ENCODE results near the gene NRCAM. TPM values are rescaled to one million over a fixed set of nuclear protein-coding genes. Genes with fewer than 3 reads are reported as not detected.
"Not testable (repeated sequence)": the region's sequence is repeated elsewhere in the genome, so short reads cannot be mapped to it uniquely, and the experiment has no call there.

Gene NRCAM
- 0.07 TPM for polyA plus RNA-seq (2013, experiment 1 of 2)
- 0.08 TPM for polyA plus RNA-seq (2013, experiment 2 of 2)

- under 1% methylated on average over 60 of the region's 81 CpGs for WGBS
These were observed at the start of gene NRCAM for GRCh38 chr7:108455998-108456677. NRCAM (minus strand) TSS chr7:108456436; CDS start chr7:108240064, 216,372 bp downstream.

DNA sequence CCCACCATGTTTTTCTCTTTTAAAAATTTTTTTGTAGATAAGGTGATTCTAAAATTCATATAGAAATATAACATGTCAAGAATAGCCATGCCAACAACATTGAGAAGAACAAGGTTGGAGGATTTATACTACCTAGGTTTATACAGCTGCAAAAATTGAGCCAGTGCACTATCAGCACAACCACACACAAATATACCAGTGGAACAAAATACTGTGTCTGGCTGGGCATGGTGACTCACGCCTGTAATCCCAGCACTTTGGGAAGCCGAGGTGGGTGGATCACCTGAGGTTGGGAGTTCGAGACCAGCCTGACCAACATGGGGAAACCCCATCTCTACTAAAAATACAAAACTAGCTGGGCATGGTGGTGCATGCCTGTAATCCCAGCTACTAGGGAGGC is 48.3 kb upstream of the NRCAM start:
- H4K91ac ChIP-seq (ENCODE audit: low read length); H4K8ac ChIP-seq (ENCODE audit: low read length); H3K14ac ChIP-seq (ENCODE audit: low read length in 2 of 2); H3K79me1 ChIP-seq (replicated peaks; ENCODE audit: low read length, poor library complexity, severe bottlenecking); H3K27ac ChIP-seq (ENCODE audit: low read length, poor library complexity, severe bottlenecking); H3K4me1 ChIP-seq (ENCODE audit: control insufficient read depth, insufficient read depth, low read depth, low read length); H2AFZ ChIP-seq (ENCODE audit: low read depth, low read length); DNase-seq; H3K4me2 ChIP-seq (ENCODE audit: low read length, poor library complexity, severe bottlenecking); H2BK15ac ChIP-seq (ENCODE audit: low read depth, poor library complexity, severe bottlenecking); H3K18ac ChIP-seq (ENCODE audit: low read depth in 1 of 2, low read length in 2 of 2); H3K9me3 ChIP-seq (ENCODE audit: control insufficient read depth, low read length); H3K4ac ChIP-seq (ENCODE audit: low read depth in 1 of 2, low read length in 2 of 2); H3K9ac ChIP-seq (ENCODE audit: low read length); H2BK5ac ChIP-seq (ENCODE audit: low read depth, low read length, poor library complexity, severe bottlenecking); H2AK5ac ChIP-seq (ENCODE audit: low read length, severe bottlenecking); H3K23ac ChIP-seq (ENCODE audit: low read length in 2 of 2); H2BK12ac ChIP-seq (ENCODE audit: low read length in 2 of 2); H3K27me3 ChIP-seq (ENCODE audit: control insufficient read depth in 1 of 2, insufficient read depth in 1 of 2, low read length in 2 of 2); H2BK120ac ChIP-seq (ENCODE audit: low read depth, low read length); H3K4me3 ChIP-seq (ENCODE audit: insufficient read depth in 1 of 2, low read depth in 1 of 2, low read length in 2 of 2): not testable (repeated sequence)
- H3K36me3 ChIP-seq (ENCODE audit: control insufficient read depth in 1 of 2, insufficient read depth in 2 of 2, low read depth in 1 of 2, low read length in 2 of 2): peaks cover 6 to 27% of the 10 kb centered on the region in 2 experiments
- 90% methylated on average over 2 of the region's 3 CpGs for WGBS

More at GRCh38 chr7:108455998-108456677, at the start of gene NRCAM:
- no peak within 1 kb of the TSS for H2BK15ac ChIP-seq (ENCODE audit: low read depth, poor library complexity, severe bottlenecking)
- no peak within 1 kb of the TSS for H4K8ac ChIP-seq (ENCODE audit: low read length)
- peak within 1 kb of the TSS; percentile 87 for H3K4me2 ChIP-seq (ENCODE audit: low read length, poor library complexity, severe bottlenecking)
- no peak within 1 kb of the TSS for H2BK12ac ChIP-seq (ENCODE audit: low read length in 2 of 2)
- H3K79me1 ChIP-seq (replicated peaks; ENCODE audit: low read length, poor library complexity, severe bottlenecking): no peaks in the 10 kb centered on the region
- no peaks in the 10 kb centered on the region for H3K36me3 ChIP-seq (ENCODE audit: control insufficient read depth in 1 of 2, insufficient read depth in 2 of 2, low read depth in 1 of 2, low read length in 2 of 2)
- H3K27me3 ChIP-seq (ENCODE audit: control insufficient read depth in 1 of 2, insufficient read depth in 1 of 2, low read length in 2 of 2): peaks cover 52 to 57% of the 10 kb centered on the region in 2 experiments
- peak; percentile 39 for DNase-seq
- H3K27ac ChIP-seq (ENCODE audit: low read length, poor library complexity, severe bottlenecking): no peak within 1 kb of the TSS
- no peak within 1 kb of the TSS for H4K91ac ChIP-seq (ENCODE audit: low read length)
- H2AK5ac ChIP-seq (ENCODE audit: low read length, severe bottlenecking): no peak within 1 kb of the TSS
- peak within 1 kb of the TSS; percentile 10 for H2AFZ ChIP-seq (ENCODE audit: low read depth, low read length)
- H3K4me3 ChIP-seq (ENCODE audit: insufficient read depth in 1 of 2, low read depth in 1 of 2, low read length in 2 of 2): peak within 1 kb of the TSS; percentile 52 to 78
- no peak within 1 kb of the TSS for H2BK5ac ChIP-seq (ENCODE audit: low read depth, low read length, poor library complexity, severe bottlenecking)
- H2BK120ac ChIP-seq (ENCODE audit: low read depth, low read length): no peak within 1 kb of the TSS
- peaks cover 21% of the 10 kb centered on the region for H3K4me1 ChIP-seq (ENCODE audit: control insufficient read depth, insufficient read depth, low read depth, low read length)
- H3K18ac ChIP-seq (ENCODE audit: low read depth in 1 of 2, low read length in 2 of 2): no peak within 1 kb of the TSS
- no peak within 1 kb of the TSS for H3K4ac ChIP-seq (ENCODE audit: low read depth in 1 of 2, low read length in 2 of 2)
- no peak within 1 kb of the TSS for H3K23ac ChIP-seq (ENCODE audit: low read length in 2 of 2)
- H3K9ac ChIP-seq (ENCODE audit: low read length): no peak within 1 kb of the TSS
- no peaks in the 10 kb centered on the region for H3K9me3 ChIP-seq (ENCODE audit: control insufficient read depth, low read length)
- H3K14ac ChIP-seq (ENCODE audit: low read length in 2 of 2): no peak within 1 kb of the TSS

GRCh38 chr7:108503112-108504026 is 47.1 kb upstream of the NRCAM start:
- Histone ChIP-seq H4K91ac (ENCODE audit: low read length) (no peak overlapping the region), H2BK5ac (ENCODE audit: low read depth, low read length, poor library complexity, severe bottlenecking) (no peak overlapping the region), H2BK120ac (ENCODE audit: low read depth, low read length) (no peak overlapping the region), H3K4me2 (ENCODE audit: low read length, poor library complexity, severe bottlenecking) (no peak overlapping the region), H3K9ac (ENCODE audit: low read length) (peak overlapping the region; percentile 19), H3K27me3 (ENCODE audit: control insufficient read depth in 1 of 2, insufficient read depth in 1 of 2, low read length in 2 of 2) (no peaks in the 10 kb centered on the region), H3K23ac (ENCODE audit: low read length in 2 of 2) (no peak overlapping the region), H3K27ac (ENCODE audit: low read length, poor library complexity, severe bottlenecking) (peak overlapping the region; percentile 29), H3K4ac (ENCODE audit: low read depth in 1 of 2, low read length in 2 of 2) (no peak overlapping the region), H3K36me3 (ENCODE audit: control insufficient read depth in 1 of 2, insufficient read depth in 2 of 2, low read depth in 1 of 2, low read length in 2 of 2) (peaks cover 6 to 39% of the 10 kb centered on the region in 2 experiments), H2BK15ac (ENCODE audit: low read depth, poor library complexity, severe bottlenecking) (no peak overlapping the region), H3K18ac (ENCODE audit: low read depth in 1 of 2, low read length in 2 of 2) (no peak overlapping the region), H3K9me3 (ENCODE audit: control insufficient read depth, low read length) (no peaks in the 10 kb centered on the region), H3K14ac (ENCODE audit: low read length in 2 of 2) (no peak overlapping the region), H2AFZ (ENCODE audit: low read depth, low read length) (no peak overlapping the region), H3K4me1 (ENCODE audit: control insufficient read depth, insufficient read depth, low read depth, low read length) (no peaks in the 10 kb centered on the region), H2AK5ac (ENCODE audit: low read length, severe bottlenecking) (no peak overlapping the region), H4K8ac (ENCODE audit: low read length) (no peak overlapping the region), H2BK12ac (ENCODE audit: low read length in 2 of 2) (no peak overlapping the region), H3K79me1 (replicated peaks; ENCODE audit: low read length, poor library complexity, severe bottlenecking) (peaks cover 5% of the 10 kb centered on the region), H3K4me3 (ENCODE audit: insufficient read depth in 1 of 2, low read depth in 1 of 2, low read length in 2 of 2) (peak overlapping the region in 1 of 2 experiments; percentile 4)
- no peak for DNase-seq
- 92% methylated on average over 3 of the region's 5 CpGs for WGBS

GRCh38 chr7:108499566-108499965 is 43.3 kb upstream of the NRCAM start:
- Histone ChIP-seq H3K23ac (ENCODE audit: low read length in 2 of 2) (no peak overlapping the region), H2AK5ac (ENCODE audit: low read length, severe bottlenecking) (no peak overlapping the region)
- 93% methylated on average over 1 of the region's 1 CpG for WGBS

More at GRCh38 chr7:108499566-108499965, 43.3 kb upstream of the NRCAM start:
- Histone ChIP-seq H3K4me1 (ENCODE audit: control insufficient read depth, insufficient read depth, low read depth, low read length) (no peaks in the 10 kb centered on the region), H4K8ac (ENCODE audit: low read length) (no peak overlapping the region), H3K9ac (ENCODE audit: low read length) (no peak overlapping the region), H3K4me2 (ENCODE audit: low read length, poor library complexity, severe bottlenecking) (no peak overlapping the region), H2BK120ac (ENCODE audit: low read depth, low read length) (no peak overlapping the region), H3K9me3 (ENCODE audit: control insufficient read depth, low read length) (no peaks in the 10 kb centered on the region), H3K27ac (ENCODE audit: low read length, poor library complexity, severe bottlenecking) (no peak overlapping the region), H4K91ac (ENCODE audit: low read length) (no peak overlapping the region), H2AFZ (ENCODE audit: low read depth, low read length) (no peak overlapping the region), H3K36me3 (ENCODE audit: control insufficient read depth in 1 of 2, insufficient read depth in 2 of 2, low read depth in 1 of 2, low read length in 2 of 2) (peaks cover 3 to 57% of the 10 kb centered on the region in 2 experiments), H3K14ac (ENCODE audit: low read length in 2 of 2) (no peak overlapping the region), H2BK5ac (ENCODE audit: low read depth, low read length, poor library complexity, severe bottlenecking) (no peak overlapping the region), H3K79me1 (replicated peaks; ENCODE audit: low read length, poor library complexity, severe bottlenecking) (peaks cover 2% of the 10 kb centered on the region), H3K18ac (ENCODE audit: low read depth in 1 of 2, low read length in 2 of 2) (no peak overlapping the region), H3K27me3 (ENCODE audit: control insufficient read depth in 1 of 2, insufficient read depth in 1 of 2, low read length in 2 of 2) (no peaks in the 10 kb centered on the region), H2BK12ac (ENCODE audit: low read length in 2 of 2) (no peak overlapping the region), H3K4me3 (ENCODE audit: insufficient read depth in 1 of 2, low read depth in 1 of 2, low read length in 2 of 2) (no peak overlapping the region), H3K4ac (ENCODE audit: low read depth in 1 of 2, low read length in 2 of 2) (no peak overlapping the region), H2BK15ac (ENCODE audit: low read depth, poor library complexity, severe bottlenecking) (no peak overlapping the region)
- peak; percentile 40 for DNase-seq
